Left forelimb (tissue), 1 donor: ENCODE results near the gene SKAP1.
A peak's percentile ranks its signal among the peaks of the same experiment; 100 is the strongest.

Source experiments
- DNase-seq: peaks from one replicate; pipeline ENCODE4 v3.0.0-alpha.2; 2018; ENCODE audit warnings: low spot score

The SKAP1 gene

GRCh38 chr17:48144231-48144630, 285.8 kb downstream of the SKAP1 start:
- no peak for DNase-seq

- DNase-seq, result no peak
Observed at GRCh38 chr17:48143629-48144028, 286.4 kb downstream of the SKAP1 start.

- DNase-seq, result no peak
Observed at GRCh38 chr17:48139944-48140343, 290.1 kb downstream of the SKAP1 start.

- no peak for DNase-seq
Observed at GRCh38 chr17:48137656-48138055, 292.4 kb downstream of the SKAP1 start.

GRCh38 chr17:48134912-48135480, 295.0 kb downstream of the SKAP1 start:
- no peak for DNase-seq

- DNase-seq, result no peak
Observed at GRCh38 chr17:48132385-48132784, 297.6 kb downstream of the SKAP1 start.

GRCh38 chr17:48131216-48131824, 298.7 kb downstream of the SKAP1 start:
- no peak for DNase-seq

- DNase-seq, result no peak
Observed at GRCh38 chr17:48129981-48130380, 300.0 kb downstream of the SKAP1 start.

- no peak for DNase-seq
Observed at GRCh38 chr17:48128400-48128799, 301.6 kb downstream of the SKAP1 start.

- DNase-seq, result no peak
Observed at GRCh38 chr17:48127371-48128051, 302.5 kb downstream of the SKAP1 start.

GRCh38 chr17:48126532-48126850, 303.5 kb downstream of the SKAP1 start:
- DNase-seq, result no peak

- no peak for DNase-seq
Observed at GRCh38 chr17:48125829-48126531, 304.0 kb downstream of the SKAP1 start.

GRCh38 chr17:48123776-48124388, 306.1 kb downstream of the SKAP1 start:
- no peak for DNase-seq

GRCh38 chr17:48123111-48123510, 306.9 kb downstream of the SKAP1 start:
- no peak for DNase-seq

GRCh38 chr17:48122665-48123045, 307.4 kb downstream of the SKAP1 start:
- no peak for DNase-seq

- no peak for DNase-seq
Observed at GRCh38 chr17:48121923-48122664, 307.9 kb downstream of the SKAP1 start.

- no peak for DNase-seq
Observed at GRCh38 chr17:48113201-48113676, 316.8 kb downstream of the SKAP1 start.

- no peak for DNase-seq
Observed at GRCh38 chr17:48111937-48112241, 318.1 kb downstream of the SKAP1 start.

- no peak for DNase-seq
Observed at GRCh38 chr17:48110761-48111160, 319.3 kb downstream of the SKAP1 start.

- DNase-seq, result peak; percentile 95
Observed at GRCh38 chr17:48107137-48108055, 322.6 kb downstream of the SKAP1 start, which contains the start of gene SNX11. Gene SNX11, plus strand, starts transcription at chr17:48107766. Its CDS starts 4,278 bp downstream, at chr17:48112044.

- no peak for DNase-seq
Observed at GRCh38 chr17:48106802-48107136, 323.2 kb downstream of the SKAP1 start.
